Spleen (tissue), 7 donors: ENCODE measurements around the gene COL25A1.

ENCODE experiments used
- CTCF ChIP-seq, 11 experiments: fragments of 200-600 bp in 7 of 11; fragments of 450-650 bp in 4 of 11; sonication (generic) in 4 of 11; IDR thresholded peaks in 8 of 11; conservative IDR thresholded peaks in 3 of 11; 1 replicate in 7 of 11; 2 replicates in 4 of 11; pipeline versions ENCODE4 v1.4.0 to v1.8.0; 2016 to 2021; ENCODE audit warnings: antibody characterized with exemption in 11 of 11, inconsistent platforms in 4 of 11, mild to moderate bottlenecking in 1 of 11
- POLR2AphosphoS5 ChIP-seq, 3 donors: sonication (generic); formaldehyde crosslinking; IDR thresholded peaks; one replicate each; pipeline ENCODE4 v1.5.1; 2017; ENCODE audit warnings: antibody characterized with exemption in 3 of 3
- donor health status: DM: no; HTN: no; CAD: no; lungs with moderate emphysema.
- donor health status: DM: no; HTN: no; CAD: no.
- donor health status: DM: no; HTN: no; CAD: no.

- TF ChIP-seq POLR2AphosphoS5 (IDR thresholded peaks at IDR 0.05) = no peak
- TF ChIP-seq CTCF (IDR thresholded peaks at IDR 0.05 in 8 of 11, conservative IDR thresholded peaks at IDR 0.05 in 3 of 11) = no peak
These were observed 469.4 kb downstream of the COL25A1 start for GRCh38 chr4:108833046-108833445.
